GDM1 (cell line): ENCODE measurements around the gene PAK5.

Source experiments
- DNase-seq: peaks from one replicate; lab custom pipeline; 2025; lab: John Stamatoyannopoulos, UW

PAK5 gene

GRCh38 chr20:9517297-9518162 is 321.3 kb downstream of the PAK5 start:
- DNase-seq, result no peak

GRCh38 chr20:9516234-9516871 is 322.5 kb downstream of the PAK5 start:
- DNase-seq, result no peak

- DNase-seq, result no peak
Observed at GRCh38 chr20:9515741-9516233, 323.1 kb downstream of the PAK5 start.

GRCh38 chr20:9515214-9515585 is 323.7 kb downstream of the PAK5 start:
- no peak for DNase-seq

DNA sequence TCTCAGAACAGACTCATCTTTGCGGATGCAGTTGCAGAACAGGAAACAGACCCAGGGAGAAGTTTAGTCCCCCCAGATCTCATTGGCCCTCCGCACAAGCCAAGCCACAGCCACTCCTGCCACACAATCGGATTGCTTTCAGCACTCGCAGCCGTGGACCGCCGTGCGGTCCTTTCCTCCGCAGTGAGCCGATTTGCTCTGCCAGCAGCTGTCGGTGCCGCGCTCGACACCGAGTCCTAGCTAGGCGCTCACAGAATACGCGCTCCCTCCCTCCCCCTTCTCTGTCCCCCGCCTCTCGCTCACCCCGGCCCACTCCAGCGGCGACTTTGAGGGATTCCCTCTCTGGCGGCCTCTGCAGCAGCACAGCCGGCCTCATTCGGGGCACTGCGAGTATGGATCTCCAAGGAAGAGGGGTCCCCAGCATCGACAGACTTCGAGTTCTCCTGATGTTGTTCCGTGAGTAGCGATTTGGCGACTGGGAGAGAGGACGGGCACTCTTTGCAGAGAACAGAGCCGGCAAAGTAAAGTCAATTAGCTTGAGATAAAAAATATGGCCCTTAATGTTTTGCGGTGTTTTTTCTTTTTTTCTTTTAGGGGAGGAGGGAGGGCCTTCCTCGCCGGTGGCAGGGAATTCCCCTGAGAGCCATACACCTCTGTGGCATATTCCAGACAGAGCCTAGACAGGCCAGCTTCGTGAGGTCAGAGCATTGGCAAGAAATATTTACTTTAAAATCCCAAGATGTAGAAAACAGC is 324.2 kb downstream of the PAK5 start, which contains the start of gene LAMP5:
LAMP5 (plus strand) TSS at position 130 of the 753 bp plus-strand sequence; CDS start at position 393, 263 bp downstream.
- no peak for DNase-seq

DNA sequence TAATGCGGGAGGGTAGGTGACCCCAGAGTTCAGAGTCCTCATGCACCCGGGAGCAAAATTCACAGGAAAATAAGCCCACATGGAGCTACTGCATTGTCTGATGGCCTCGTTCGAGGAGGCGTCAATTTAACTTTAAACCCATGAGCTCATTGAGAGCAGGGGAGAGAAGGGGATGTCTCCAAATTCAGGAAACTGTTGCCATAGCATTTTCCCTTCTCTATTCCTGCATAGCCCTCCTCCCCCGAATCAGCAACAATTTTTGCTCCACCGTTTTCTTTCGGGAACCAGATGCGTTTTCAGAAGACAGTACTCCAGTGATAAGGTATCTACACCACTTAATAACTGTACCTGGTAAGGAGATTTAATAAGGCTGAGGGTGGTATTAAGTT is 324.8 kb downstream of the PAK5 start:
- no peak for DNase-seq

DNA sequence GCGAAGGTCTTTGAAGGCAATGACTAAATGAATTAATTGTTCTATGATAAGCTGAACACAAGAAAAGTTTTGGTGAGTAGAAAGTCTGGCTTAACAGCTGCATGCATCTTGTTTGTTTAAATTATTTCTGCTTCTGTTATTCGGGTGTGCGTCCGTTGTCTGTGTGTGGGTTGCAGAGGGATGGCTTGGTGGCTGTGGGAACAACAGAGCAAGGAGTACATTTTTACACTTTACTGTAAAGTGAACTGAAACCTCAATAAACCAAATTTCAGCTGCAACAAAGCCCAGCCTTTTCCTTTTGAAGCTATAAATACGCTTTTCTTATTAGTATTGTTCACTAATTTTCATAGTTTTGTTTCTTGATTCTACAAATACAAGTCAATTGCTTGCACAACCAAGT is 328.0 kb downstream of the PAK5 start:
- DNase-seq, result no peak

GRCh38 chr20:9509246-9509645 is 329.6 kb downstream of the PAK5 start:
- no peak for DNase-seq

DNA sequence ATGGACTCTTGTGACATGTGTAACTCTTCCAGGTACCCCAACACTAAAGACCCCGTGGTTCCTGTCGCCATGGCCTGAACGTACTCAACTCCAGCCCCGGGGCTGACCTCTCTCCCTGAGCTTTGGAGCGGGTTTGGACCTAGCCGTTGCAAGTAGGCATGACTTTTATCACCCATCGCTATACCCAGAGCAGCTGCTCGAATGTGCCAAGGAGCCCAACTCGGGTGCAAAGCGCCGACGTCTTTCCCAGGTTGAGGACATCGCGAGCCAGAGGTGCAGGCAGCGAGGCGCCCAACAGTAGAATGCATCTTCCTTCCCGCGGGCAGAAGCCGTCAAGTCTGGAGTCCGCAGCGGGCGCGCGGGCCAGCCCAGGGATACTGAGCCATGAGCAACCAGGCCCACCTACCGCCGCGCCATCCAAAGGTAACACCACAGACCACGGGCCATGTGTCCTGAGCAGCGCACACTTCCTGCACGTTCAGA is 330.1 kb downstream of the PAK5 start:
- DNase-seq, result no peak

DNA sequence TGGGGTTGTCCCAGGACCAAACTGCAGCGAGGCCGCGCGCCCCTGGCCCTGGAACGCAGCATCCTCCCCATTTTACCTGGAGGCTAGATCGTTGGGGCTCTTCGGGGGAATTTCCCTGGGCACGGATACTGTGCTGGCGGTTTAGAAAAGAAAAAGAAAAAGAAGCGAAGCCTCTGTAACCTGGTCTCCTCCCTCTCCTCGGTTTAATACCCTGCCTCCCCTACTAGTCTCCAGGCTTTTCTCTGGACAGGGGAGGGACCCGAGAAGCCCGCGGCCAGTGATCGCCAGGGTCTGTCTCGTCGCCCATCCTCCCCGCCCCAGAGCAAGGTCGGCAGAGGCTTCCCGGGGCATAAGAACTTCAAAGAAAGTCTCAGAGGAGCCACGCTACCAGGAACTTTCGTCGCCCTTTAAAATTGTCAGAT is 330.6 kb downstream of the PAK5 start:
- DNase-seq, result no peak

GRCh38 chr20:9507544-9508239 is 331.2 kb downstream of the PAK5 start:
- no peak for DNase-seq

GRCh38 chr20:9506964-9507369 is 331.9 kb downstream of the PAK5 start:
- DNase-seq, result no peak

DNA sequence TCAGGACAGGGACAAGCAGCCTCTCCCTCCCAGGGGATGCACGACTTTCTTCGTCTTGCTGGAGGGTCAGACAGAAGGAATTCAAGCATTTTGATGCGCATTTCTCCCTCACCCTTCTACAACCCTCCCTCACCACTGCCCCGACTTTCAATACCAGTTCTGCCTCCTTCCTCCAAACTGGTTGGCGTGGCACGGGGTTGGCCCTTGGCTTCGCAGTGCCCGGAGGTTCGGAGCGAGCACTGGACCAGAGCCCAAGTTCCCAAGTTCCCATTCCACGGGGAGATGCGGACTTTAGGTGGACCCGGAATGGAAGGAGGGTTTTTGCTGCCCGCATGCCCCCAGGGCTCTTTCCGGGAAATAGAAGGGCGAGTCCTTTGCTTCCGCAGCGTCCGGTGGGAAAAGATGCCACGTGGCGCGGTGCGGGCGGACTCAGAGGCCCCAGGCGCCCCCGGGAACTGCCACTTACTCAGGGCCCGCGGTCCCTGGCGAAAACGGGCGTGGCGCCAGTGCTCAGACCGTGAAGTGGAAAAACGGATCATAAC is 332.5 kb downstream of the PAK5 start:
- DNase-seq, result no peak

GRCh38 chr20:9503526-9504245 is 335.2 kb downstream of the PAK5 start:
- no peak for DNase-seq

GRCh38 chr20:9501473-9501872 is 337.4 kb downstream of the PAK5 start:
- DNase-seq, result no peak

GRCh38 chr20:9500121-9500520 is 338.8 kb downstream of the PAK5 start:
- no peak for DNase-seq

- no peak for DNase-seq
Observed at GRCh38 chr20:9499126-9499899, 339.6 kb downstream of the PAK5 start.

- no peak for DNase-seq
Observed at GRCh38 chr20:9498322-9498721, 340.6 kb downstream of the PAK5 start.

- DNase-seq, result no peak
Observed at GRCh38 chr20:9496155-9496554, 342.7 kb downstream of the PAK5 start.

GRCh38 chr20:9495701-9496100 is 343.2 kb downstream of the PAK5 start:
- DNase-seq, result no peak
